ENCODE results near the gene CIT.
"Not testable (repeated sequence)": the region's sequence is repeated elsewhere in the genome, so short reads cannot be mapped to it uniquely, and the experiment has no call there.

Gene CIT

GRCh38 chr12:119671070-119671469 is 206.1 kb downstream of the CIT start:
- DNase-seq = no peak

GRCh38 chr12:119669744-119670472 is 207.2 kb downstream of the CIT start:
- DNase-seq = no peak

GRCh38 chr12:119668324-119668841 is 208.7 kb downstream of the CIT start:
- DNase-seq = no peak

GRCh38 chr12:119667577-119668323 is 209.4 kb downstream of the CIT start, which contains the start of gene PRKAB1:
Gene PRKAB1, plus strand, starts transcription at chr12:119668133. Its CDS starts 112 bp downstream, at chr12:119668245.
- DNase-seq = peak; percentile 95

DNA sequence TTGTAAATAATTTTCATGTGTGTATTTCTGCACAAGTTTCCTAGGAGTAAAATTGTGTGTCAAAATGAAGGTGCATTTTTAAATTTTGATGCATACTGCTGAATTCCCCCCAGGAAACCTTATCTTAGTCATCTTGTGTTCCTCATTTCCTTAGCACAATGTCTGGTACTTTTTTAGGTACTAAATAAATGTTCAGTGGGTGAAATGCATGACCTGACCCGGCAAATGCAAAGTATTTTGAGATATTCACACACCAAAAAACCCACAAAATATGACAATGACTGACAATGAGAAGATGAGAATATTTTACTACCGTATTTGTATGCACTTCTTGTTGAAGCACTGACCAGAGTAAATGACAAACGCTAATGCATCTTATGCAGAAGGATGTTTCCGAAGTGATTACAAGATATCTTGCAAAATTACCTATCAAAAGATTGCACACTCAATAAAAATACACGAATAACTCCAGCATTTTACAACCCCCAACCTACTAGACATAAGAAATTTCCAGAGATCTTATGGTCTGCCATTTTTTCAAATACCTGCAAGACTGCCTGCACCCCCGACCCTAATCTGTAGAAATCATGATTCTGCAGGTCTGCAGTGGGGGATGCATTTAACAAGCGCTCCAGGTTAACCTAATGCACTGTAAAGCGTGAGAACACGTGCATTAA is 210.1 kb downstream of the CIT start:
- DNase-seq = peak; percentile 7

GRCh38 chr12:119666226-119666795 is 210.8 kb downstream of the CIT start:
- DNase-seq = no peak

DNA sequence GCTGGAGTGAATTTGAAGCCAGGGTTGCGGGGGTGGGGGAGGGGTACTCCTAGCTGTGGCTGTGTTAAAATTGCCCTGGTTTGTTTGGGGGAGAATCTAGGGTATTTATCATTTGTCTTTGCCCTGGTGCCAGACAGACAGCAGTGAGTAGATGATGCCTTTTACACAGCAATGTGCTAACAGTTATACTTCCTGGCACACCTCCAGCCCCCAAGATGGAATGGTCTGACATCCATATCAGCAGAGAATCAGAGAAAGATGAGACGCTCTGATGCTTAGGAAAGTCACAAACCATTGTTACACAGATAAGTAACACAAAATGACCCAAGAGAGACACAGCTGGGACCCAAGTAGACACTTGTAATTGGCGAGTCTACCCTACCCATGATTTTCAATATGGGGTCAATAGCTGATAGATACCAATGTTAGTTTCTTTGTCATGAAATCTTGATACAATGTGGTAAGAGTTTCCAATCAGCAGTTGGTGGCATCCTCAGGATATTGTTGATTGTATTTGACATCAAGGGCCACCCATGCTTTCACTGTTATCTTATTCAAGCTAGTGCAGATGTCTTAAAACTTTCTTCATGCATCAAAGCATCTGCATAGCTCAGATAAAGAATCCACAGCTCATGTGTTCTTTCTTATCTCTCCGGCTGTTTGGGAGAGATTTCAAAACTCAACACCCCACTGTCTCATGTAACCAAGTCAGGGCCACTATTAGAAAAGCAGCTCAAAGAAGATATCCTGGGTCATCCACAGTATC is 211.8 kb downstream of the CIT start:
- DNase-seq = no peak

DNA sequence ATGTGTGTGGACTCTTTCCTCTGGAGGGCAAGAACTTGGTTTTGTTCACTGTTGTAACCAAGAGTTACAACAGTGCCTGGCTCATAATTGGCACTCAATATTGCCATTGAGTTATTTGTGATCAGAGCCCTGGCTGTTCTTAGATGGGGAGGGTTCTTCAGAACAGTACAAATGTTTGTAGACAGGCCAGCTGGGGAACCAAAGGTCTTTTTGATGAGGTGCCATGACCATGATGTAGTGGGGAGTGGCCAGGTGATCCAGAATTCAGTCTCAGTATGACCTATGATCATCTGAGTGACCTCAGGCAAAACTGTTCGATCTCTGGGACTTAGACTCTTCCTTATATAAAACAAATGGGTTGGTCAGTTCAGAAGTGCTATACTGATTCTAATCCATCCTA is 212.5 kb downstream of the CIT start:
- DNase-seq = no peak

- no peak for DNase-seq
These were observed 215.2 kb downstream of the CIT start for GRCh38 chr12:119661882-119662281.

GRCh38 chr12:119660076-119660475 is 217.0 kb downstream of the CIT start:
- no peak for DNase-seq

- DNase-seq = peak; percentile 36
These were observed 217.7 kb downstream of the CIT start for GRCh38 chr12:119659289-119659897.

- not testable (repeated sequence) for DNase-seq
These were observed 219.0 kb downstream of the CIT start for GRCh38 chr12:119658166-119658565.

DNA sequence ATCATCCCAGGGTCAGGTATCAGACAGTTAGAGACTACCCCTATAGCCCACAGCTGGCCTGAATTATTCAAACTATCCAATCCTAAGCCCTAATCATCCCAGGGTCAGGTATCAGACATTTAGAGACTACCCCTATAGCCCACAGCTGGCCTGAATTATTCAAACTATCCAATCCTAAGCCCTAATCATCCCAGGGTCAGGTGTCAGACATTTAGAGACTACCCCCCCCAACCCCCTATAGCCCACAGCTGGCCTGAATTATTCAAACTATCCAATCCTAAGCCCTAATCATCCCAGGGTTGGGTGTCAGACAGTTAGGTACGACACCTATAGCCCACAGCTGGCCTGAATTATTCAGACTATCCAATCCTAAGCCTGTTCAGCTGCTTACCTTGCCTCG is 220.1 kb downstream of the CIT start:
- not testable (repeated sequence) for DNase-seq

DNA sequence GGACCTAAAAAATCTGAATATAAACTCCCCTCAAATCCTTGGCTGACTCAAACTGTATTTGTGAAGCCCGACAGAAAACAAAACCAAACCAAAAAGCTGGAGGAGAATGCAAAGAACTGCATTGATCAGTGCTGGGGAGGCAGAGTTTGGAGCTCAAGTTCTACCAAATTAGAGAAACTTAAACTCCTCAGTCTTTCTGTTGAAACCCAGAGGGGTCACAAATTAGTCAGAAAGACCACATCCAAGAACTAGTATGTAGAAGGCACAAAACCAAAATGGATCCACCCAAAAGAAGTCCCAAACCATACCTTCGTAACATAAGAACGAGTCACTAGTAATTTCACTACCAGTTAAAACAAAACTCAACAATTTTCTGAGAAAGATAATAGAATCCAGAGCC is 224.5 kb downstream of the CIT start:
- no peak for DNase-seq

DNA sequence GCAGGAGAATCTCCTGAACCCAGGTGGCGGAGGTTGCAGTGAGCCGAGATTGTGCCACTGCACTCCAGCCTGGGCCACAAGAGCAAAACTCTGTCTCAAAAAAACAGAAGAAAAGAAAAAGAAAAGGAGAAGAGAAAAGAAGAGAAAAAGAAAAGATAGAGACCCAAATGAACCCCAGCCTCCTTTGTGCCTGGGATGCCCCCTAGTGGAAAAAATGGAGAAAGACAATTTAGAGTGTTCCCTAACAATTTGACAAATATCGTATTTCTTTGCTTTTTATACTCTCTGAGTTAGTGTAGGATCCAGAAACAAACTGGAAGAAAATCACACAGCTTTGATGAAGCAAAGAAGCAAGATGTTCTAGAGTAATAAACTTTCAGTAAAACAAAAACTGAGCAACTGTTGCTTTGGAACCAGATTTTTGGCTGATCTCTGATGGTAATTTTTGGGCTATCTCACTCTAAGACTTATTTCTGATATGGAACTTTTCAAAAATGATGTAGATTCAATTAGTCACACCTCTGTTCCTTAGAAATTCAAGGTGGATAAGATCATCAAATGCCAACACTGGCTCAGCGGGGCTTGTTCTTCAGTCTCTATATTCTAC is 227.8 kb downstream of the CIT start:
- no peak for DNase-seq

- no peak for DNase-seq
These were observed 231.5 kb downstream of the CIT start for GRCh38 chr12:119645535-119646059.

DNA sequence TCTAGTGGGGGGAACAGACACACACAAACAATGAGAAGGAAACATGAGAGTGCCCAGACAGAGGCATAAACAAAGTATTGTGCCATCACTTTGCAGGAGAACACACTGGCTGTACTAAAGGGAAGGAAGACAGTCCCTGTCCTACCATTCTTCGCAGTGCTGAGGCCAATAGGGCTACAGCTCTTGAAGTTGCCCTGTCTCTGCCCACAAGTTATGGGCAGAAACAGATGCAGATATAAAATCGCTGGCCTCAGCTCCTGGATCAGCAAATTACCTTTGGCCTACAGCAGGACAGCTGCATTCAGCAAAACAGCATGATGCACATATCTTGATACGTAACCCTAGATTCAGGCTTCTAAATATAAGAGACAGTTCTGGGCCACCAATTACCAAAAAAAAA is 232.2 kb downstream of the CIT start:
- no peak for DNase-seq

DNA sequence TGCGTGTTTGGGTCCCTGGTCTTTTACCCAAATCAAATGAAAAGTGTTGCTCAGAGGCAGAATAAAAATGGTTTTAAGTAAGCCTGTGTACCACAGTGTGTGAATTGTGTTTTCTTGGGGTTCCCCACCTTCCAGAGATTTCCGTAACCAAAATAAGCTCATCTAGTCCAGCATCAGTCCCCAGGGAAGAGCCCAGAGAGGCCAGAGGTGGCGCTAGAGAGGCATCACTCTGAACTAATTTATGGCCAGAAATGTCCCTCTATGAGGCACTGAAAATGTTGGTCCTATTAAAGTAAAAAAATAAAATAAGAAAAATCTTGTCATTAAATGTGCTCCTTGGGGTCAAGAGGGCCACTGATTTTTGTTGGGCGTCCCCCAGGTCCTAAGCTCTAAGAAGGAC is 234.1 kb downstream of the CIT start:
- DNase-seq = no peak
